IPS-20b (cell line): Measurements from ENCODE around the gene SNX19.

Experiments used
- H3K27ac ChIP-seq: one replicate; pipeline ENCODE4 v1.5.1; 2013; ENCODE audit warnings: low read length
- H3K27me3 ChIP-seq: 2 replicates; pipeline ENCODE4 v1.6.1; 2013; ENCODE audit warnings: mild to moderate bottlenecking, low read length, inconsistent platforms; ENCODE audit not compliant: insufficient read depth
- H3K36me3 ChIP-seq: 2 replicates; pipeline ENCODE4 v1.6.1; 2013; ENCODE audit warnings: low read depth, mild to moderate bottlenecking, inconsistent platforms, low read length, moderate library complexity; ENCODE audit not compliant: insufficient read depth
- H3K4me1 ChIP-seq: 2 replicates; pipeline ENCODE4 v1.6.1; 2013; ENCODE audit warnings: mild to moderate bottlenecking, control low read depth, inconsistent platforms, low read length, moderate library complexity; ENCODE audit not compliant: insufficient read depth
- H3K4me3 ChIP-seq: 2 replicates; pipeline ENCODE4 v1.5.1; 2013; ENCODE audit warnings: mild to moderate bottlenecking, low read length, inconsistent platforms
- H3K9ac ChIP-seq: 2 replicates; pipeline ENCODE4 v1.6.1; 2013; ENCODE audit warnings: low read depth, mild to moderate bottlenecking, inconsistent platforms, low read length, moderate library complexity
- H3K9me3 ChIP-seq: 2 replicates; pipeline ENCODE4 v1.6.1; 2013; ENCODE audit warnings: mild to moderate bottlenecking, low read depth, low read length, inconsistent platforms; ENCODE audit not compliant: insufficient read depth

SNX19 gene

DNA sequence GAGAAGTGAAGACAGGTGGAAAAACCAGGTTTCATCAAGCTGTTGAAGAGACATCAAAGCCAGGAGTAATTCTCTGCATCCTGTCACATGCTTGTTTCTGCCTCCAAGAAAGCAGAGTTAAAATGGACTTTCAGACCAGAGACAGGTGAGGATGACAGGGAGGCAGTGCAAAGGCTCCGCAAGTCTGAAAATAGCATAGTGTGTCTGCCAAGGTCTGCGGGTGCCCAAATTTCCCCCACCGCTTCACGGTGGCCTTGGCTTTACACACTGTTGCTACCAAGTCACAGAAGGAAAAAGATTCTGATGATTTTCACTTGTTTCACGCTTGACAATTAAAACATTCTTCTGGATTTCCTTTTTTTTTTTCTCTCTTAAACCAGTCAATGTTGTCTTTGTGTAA, 44.2 kb downstream of the SNX19 start:
- Histone ChIP-seq H3K27ac (no peak overlapping the region), H3K27me3 (no peaks in the 10 kb centered on the region), H3K9me3 (no peaks in the 10 kb centered on the region), H3K4me1 (peaks cover 3% of the 10 kb centered on the region; the same call in 1 of the 2 replicates), H3K9ac (no peak overlapping the region), H3K36me3 (peaks cover 19% of the 10 kb centered on the region), H3K4me3 (no peak overlapping the region)

DNA sequence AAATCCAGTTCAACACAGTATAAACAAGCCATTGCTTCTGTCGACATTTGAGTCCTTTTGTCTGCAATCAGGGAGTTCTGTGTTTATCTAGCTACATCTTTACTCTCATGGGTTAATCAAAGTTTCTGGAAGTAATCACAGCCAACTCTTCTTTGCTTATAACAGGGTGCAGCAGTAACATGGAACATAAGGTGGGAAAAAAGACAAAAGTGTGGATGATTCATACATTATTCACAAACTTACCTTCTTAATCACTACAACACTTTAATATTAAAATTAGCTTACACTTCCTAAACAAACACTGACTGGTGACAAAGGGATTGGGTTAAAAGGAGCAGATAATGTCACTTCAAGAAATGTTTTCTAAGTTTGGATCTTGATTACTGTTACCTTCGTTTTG, 44.7 kb downstream of the SNX19 start:
- H3K9ac ChIP-seq = no peak overlapping the region
- H3K4me3 ChIP-seq = no peak overlapping the region
- no peaks in the 10 kb centered on the region for H3K27me3 ChIP-seq
- peaks cover 14% of the 10 kb centered on the region for H3K36me3 ChIP-seq
- H3K9me3 ChIP-seq = no peaks in the 10 kb centered on the region
- no peak overlapping the region for H3K27ac ChIP-seq
- peaks cover 3% of the 10 kb centered on the region; the same call in 1 of the 2 replicates for H3K4me1 ChIP-seq

DNA sequence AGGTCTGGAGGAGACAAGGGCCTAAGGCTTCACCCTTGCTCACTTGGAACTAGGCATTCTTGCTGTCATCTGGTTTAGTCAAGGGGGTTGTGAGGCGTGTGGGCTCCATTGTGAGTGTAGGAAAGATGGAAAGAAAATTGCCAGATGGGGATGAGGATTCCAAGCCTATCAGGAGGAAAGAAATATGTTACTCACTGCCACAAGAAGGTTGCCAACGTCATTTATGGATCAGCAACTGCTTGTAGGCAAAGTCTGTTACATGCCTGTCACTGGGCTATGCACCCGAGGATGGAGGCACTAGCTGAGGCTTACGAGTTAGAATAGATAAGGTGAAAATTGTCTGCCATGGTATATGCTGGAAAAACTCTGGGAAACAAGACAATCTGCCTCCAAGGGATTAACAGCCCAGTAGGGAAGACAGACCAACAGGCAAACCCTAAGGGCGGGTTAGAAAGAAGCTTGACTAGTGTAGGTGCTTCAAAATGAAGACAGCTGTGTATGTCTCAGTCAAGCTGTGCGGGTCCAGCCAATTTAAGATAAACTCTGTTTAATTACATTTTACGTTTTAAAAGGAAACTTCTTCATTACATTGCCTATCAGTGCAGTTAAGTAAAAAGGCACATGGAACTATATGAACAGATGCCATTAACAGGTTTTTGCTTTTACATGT, 47.4 kb downstream of the SNX19 start:
- no peak overlapping the region for H3K9ac ChIP-seq
- H3K36me3 ChIP-seq = no peaks in the 10 kb centered on the region; the same call in 1 of the 2 replicates
- H3K4me1 ChIP-seq = peaks cover 3% of the 10 kb centered on the region; the same call in 1 of the 2 replicates
- H3K9me3 ChIP-seq = no peaks in the 10 kb centered on the region
- no peaks in the 10 kb centered on the region for H3K27me3 ChIP-seq
- H3K4me3 ChIP-seq = no peak overlapping the region
- H3K27ac ChIP-seq = no peak overlapping the region

DNA sequence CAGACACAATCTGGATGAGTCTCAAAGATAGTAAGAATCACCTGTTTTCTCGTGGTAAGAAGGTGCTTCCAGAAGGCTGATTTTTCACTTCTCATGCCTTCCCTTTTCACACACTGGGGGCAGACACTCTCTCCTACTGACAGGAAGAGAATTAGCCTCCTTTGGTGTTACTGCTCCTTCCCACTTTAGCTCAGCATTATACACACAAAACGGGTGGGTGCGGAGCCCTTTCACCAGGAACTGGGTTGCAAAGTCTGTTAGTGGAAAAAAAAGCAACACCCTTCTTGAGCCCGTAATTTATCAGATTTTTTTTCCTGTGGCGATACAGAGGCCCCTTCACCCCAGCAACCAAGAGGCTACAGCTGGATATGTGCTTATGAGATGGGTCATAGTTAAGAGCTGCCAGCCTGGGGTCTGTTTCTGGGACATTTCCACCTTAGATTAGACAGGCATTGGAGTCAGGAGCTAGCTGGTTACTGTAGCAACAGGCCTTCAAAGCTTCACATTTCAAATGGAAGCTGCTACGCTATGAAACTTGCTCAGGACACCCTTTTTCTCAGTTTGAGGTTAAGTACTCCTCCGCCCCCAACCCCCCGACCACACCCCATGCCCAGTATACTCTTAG, 48.1 kb downstream of the SNX19 start:
- Histone ChIP-seq H3K36me3 (no peaks in the 10 kb centered on the region; the same call in 1 of the 2 replicates), H3K4me1 (peaks cover 3% of the 10 kb centered on the region; the same call in 1 of the 2 replicates)

DNA sequence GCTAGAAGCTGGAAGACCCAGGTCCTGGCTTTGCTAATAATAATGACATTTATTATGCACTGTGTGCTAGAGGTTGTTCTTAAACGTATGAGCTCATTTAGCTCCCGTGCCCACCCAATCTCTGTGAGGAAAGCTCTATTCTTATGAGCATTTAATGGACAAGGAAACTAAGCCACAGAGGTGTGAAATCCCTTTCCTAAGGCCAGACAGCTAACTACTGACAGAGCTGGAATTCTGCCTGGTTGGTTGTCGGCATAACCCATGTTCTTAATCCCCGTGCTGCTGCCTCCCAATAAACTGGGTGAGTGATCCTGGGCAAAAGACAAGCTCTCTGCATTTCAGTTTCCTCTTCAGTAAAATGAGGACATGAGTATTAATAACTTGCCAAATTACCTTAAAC, 49.4 kb downstream of the SNX19 start:
- no peak overlapping the region for H3K27ac ChIP-seq
- no peak overlapping the region for H3K9ac ChIP-seq
- H3K27me3 ChIP-seq = 0 out of 2 replicates have a peak, but pooled peaks cover under 1% of the 10 kb centered on the region
- no peaks in the 10 kb centered on the region; the same call in 1 of the 2 replicates for H3K36me3 ChIP-seq
- H3K4me1 ChIP-seq = peaks cover 3% of the 10 kb centered on the region; the same call in 1 of the 2 replicates
- H3K9me3 ChIP-seq = no peaks in the 10 kb centered on the region
- H3K4me3 ChIP-seq = no peak overlapping the region

More for the DNA sequence above, 48.1 kb downstream of the SNX19 start:
- Histone ChIP-seq H3K9me3 (no peaks in the 10 kb centered on the region), H3K4me3 (no peak overlapping the region), H3K27ac (no peak overlapping the region), H3K27me3 (no peaks in the 10 kb centered on the region), H3K9ac (no peak overlapping the region)

DNA sequence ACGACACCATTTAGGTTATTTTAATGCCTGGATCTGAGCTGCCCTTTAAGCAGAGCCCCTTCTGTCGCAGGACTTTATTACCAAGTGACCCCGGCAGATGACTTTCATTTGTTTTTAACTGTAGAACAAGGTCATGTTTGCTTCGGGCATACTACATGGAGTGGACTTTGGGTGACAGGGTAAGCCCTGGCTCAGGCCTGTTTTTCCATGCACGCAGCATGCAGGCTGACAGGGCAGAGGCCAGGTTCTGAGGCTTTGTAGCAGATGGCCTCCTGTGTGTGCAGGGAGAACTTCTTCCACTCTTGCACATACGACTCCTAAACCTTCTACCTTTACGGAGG, 50.5 kb downstream of the SNX19 start:
- Histone ChIP-seq H3K27ac (no peak overlapping the region), H3K9ac (no peak overlapping the region), H3K4me3 (no peak overlapping the region)

DNA sequence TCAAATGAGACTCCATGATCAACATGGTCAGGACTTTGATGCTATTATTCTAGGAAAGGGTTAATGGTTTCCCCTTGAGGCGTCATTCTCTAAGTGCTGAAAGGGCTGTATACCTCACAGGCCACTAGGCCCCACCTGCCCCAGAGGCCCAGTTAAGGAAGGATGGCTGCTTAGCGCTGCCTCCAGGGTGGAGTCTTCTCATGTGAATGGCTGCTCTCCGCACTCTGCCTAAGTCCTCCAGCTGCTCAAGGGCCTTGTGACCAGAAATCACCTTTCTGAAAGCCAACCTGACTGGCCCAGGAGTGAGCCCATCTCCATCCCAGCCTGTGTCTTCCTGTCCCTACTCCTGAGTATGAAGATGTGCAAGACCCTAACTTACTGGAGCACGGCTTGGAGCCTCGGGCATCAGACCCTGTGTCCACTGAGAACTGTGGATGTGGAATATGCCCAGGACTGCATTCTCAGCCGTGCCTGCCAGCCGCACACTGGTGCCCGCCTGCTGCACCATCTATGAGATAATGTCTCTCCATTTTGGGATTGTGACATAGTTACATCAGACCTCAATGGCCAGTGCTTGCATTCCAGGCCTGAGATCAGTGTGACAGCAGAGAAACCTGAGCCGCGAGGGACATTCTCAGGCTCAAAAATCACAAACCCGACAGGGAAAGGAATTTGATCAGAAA, 51.0 kb downstream of the SNX19 start:
- Histone ChIP-seq H3K9me3 (no peaks in the 10 kb centered on the region), H3K27ac (no peak overlapping the region), H3K4me3 (no peak overlapping the region), H3K4me1 (no peaks in the 10 kb centered on the region), H3K36me3 (no peaks in the 10 kb centered on the region), H3K27me3 (peaks cover 7% of the 10 kb centered on the region; the same call in 1 of the 2 replicates), H3K9ac (no peak overlapping the region)

More for the DNA sequence above, 50.5 kb downstream of the SNX19 start:
- Histone ChIP-seq H3K27me3 (peaks cover 7% of the 10 kb centered on the region; the same call in 1 of the 2 replicates), H3K36me3 (no peaks in the 10 kb centered on the region), H3K4me1 (no peaks in the 10 kb centered on the region), H3K9me3 (no peaks in the 10 kb centered on the region)

DNA sequence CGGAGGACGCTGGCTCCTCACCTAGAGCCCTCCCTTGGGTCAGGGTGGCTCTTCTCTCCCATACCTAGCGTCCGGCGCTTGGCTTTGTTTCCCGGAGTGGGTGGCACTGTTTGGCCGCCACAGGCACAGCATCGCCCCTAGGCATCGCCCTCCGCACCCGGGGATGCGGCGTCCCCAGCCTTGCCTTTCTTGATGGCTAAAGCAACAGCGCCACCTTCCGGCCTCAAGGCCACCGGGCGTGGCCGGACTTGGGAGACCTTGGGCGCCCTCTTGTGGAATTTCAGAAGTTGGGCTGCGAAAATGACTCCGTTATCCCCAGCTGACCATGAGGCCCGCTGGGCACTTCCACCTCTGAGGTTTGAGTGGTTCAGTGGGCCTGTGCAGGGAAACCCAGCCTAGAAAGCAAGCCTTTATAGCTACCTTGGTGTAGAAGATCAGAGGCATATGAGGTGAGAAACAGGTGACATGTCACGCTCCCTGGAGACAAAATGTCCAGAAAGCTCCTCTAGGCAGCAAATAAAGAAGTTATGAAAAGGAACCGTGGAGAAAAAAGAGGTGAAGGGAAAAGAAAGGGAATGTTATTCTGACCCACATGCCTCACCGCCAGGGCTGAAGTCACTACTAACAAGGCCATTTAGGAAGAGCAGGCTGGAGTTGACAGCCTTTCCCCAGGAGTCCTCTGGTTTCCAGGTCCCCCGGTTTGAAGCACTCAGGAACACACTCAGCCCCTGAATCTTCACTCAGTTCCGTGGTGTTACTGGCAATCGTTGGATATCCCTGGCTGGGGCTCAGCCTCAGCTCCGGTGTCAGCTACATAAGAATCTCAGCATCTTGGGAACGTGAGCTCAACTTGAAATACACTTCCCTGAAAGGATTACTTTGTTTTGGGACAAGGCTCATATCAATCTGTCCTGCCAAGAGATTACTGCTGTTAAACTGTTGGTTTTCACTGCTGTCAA, 54.1 kb downstream of the SNX19 start:
- no peak overlapping the region for H3K27ac ChIP-seq
- peak overlapping the region; percentile 27; the same call in 1 of the 2 replicates for H3K4me3 ChIP-seq
- no peaks in the 10 kb centered on the region for H3K36me3 ChIP-seq
- H3K27me3 ChIP-seq = peaks cover 7% of the 10 kb centered on the region; the same call in 1 of the 2 replicates
- H3K4me1 ChIP-seq = no peaks in the 10 kb centered on the region
- H3K9ac ChIP-seq = no peak overlapping the region
- no peaks in the 10 kb centered on the region for H3K9me3 ChIP-seq

DNA sequence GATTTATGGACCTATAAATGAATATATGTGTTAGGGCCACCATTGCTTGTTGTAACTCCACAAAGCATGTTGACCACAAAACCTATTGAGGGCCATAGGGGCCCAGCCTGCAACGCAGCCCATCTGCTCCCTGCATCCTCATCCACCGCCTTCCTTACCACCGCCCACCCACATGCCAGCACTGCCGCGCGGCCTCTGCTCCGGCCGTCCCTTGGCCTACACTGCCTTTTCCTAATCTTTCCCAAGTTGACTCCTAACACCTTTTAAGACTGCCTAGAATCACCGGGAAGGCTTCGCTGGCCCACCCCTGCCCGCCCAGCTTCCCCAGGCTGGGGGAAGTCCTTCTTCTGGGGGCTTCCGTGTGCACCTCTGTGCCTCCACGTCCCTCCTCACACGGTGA, 55.0 kb downstream of the SNX19 start:
- no peak overlapping the region for H3K9ac ChIP-seq
- H3K9me3 ChIP-seq = no peaks in the 10 kb centered on the region
- H3K27ac ChIP-seq = no peak overlapping the region
- peaks cover 7% of the 10 kb centered on the region; the same call in 1 of the 2 replicates for H3K27me3 ChIP-seq
- H3K4me1 ChIP-seq = no peaks in the 10 kb centered on the region
- H3K36me3 ChIP-seq = no peaks in the 10 kb centered on the region
- H3K4me3 ChIP-seq = no peak overlapping the region

DNA sequence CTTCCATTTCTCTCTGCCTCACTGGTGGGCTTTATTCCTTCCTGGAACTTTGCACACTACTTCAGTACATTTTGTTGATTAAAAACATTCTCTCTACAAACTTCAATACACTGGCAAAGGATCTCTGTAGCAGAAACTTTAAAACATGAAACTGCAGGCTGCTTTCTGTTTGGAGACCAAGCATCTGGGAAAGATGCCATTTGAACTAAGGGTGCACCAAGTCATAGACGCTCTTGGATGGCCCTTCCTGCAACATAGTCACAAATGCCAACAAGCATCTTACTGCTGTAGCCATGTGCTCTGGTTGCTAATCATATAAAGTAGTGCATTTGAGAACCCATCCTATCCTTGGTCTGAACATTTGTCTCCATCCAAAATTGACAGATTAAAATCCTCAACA, 56.4 kb downstream of the SNX19 start:
- H3K27me3 ChIP-seq = peaks cover 7% of the 10 kb centered on the region; the same call in 1 of the 2 replicates
- H3K27ac ChIP-seq = no peak overlapping the region
- no peak overlapping the region for H3K4me3 ChIP-seq
- H3K9me3 ChIP-seq = no peaks in the 10 kb centered on the region
- no peaks in the 10 kb centered on the region for H3K4me1 ChIP-seq
- H3K9ac ChIP-seq = no peak overlapping the region
- no peaks in the 10 kb centered on the region for H3K36me3 ChIP-seq

DNA sequence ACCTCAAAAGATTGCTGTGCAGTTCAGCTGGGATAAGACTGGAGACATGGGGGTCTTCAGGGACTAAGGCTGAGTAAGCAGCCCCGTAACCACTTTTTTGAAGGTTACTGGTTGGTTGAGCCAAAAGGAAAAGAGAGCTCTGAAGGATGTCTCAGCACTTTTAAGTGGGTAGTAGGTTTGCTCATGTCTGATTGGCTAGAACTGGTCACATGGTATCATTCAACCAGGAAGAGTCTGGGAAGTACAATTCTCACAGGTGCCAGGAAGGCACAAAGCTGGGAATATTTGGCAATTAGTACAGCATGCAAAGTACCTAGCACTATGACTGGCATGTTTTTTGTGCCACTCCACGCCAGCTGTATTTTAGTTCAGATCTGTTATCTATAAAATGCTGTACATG, 58.1 kb downstream of the SNX19 start:
- no peaks in the 10 kb centered on the region for H3K36me3 ChIP-seq
- H3K27ac ChIP-seq = no peak overlapping the region
- no peaks in the 10 kb centered on the region for H3K4me1 ChIP-seq
- H3K27me3 ChIP-seq = peaks cover 7% of the 10 kb centered on the region; the same call in 1 of the 2 replicates
- H3K4me3 ChIP-seq = no peak overlapping the region
- H3K9me3 ChIP-seq = no peaks in the 10 kb centered on the region
- H3K9ac ChIP-seq = no peak overlapping the region
